Measurements from ENCODE around the gene ADRA2C.
"Not testable (repeated sequence)": the region's sequence is repeated elsewhere in the genome, so short reads cannot be mapped to it uniquely, and the experiment has no call there.

ADRA2C gene

GRCh38 chr4:3810796-3811485 is 44.8 kb downstream of the ADRA2C start:
- DNase-seq (ENCODE audit: low read depth in 2 of 2, low spot score in 1 of 2): no peak

DNA sequence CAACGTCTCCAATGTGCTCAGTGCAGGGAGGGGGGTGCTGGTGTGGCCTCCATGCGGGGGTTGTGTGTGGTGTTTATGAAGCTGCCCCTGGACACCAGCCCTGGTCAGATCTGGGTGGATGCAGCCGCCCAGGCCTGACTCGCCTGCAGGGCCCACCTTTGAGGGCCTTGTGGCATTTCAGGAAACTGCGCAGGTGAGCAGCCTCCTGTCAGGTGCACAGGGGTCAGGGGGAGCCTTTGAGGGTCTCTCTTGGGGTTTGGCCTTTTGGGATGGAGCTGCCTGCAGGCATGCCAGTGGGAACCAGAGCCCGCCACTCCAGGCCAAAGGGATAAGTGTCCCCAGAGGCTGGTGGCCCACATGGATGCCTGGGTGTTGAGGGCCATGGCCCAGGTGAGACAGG is 45.4 kb downstream of the ADRA2C start:
- no peak for DNase-seq (ENCODE audit: low read depth in 2 of 2, low spot score in 1 of 2)

- no peak for DNase-seq (ENCODE audit: low read depth in 2 of 2, low spot score in 1 of 2)
These were observed 46.2 kb downstream of the ADRA2C start for GRCh38 chr4:3812211-3812934.

- no peak for DNase-seq (ENCODE audit: low read depth in 2 of 2, low spot score in 1 of 2)
These were observed 47.2 kb downstream of the ADRA2C start for GRCh38 chr4:3813151-3814052.

- DNase-seq (ENCODE audit: low read depth in 2 of 2, low spot score in 1 of 2): no peak
These were observed 47.9 kb downstream of the ADRA2C start for GRCh38 chr4:3814053-3814570.

DNA sequence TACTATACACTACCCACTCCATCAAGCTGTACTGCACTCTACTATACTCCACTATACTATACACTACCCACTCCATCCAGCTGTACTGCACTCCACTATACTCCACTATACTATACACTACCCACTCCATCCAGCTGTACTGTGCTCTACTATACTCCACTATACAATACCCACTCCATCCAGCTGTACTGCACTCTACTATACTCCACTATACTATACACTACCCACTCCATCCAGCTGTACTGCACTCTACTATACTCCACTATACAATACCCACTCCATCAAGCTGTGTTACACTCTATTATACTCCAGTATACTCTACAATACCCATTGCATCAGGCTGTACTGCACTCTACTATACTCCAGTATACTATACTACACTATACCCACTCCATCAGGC is 48.7 kb downstream of the ADRA2C start:
- not testable (repeated sequence) for DNase-seq (ENCODE audit: low read depth in 2 of 2, low spot score in 1 of 2)

GRCh38 chr4:3816256-3816825 is 50.2 kb downstream of the ADRA2C start:
- no peak for DNase-seq (ENCODE audit: low read depth in 2 of 2, low spot score in 1 of 2)

DNA sequence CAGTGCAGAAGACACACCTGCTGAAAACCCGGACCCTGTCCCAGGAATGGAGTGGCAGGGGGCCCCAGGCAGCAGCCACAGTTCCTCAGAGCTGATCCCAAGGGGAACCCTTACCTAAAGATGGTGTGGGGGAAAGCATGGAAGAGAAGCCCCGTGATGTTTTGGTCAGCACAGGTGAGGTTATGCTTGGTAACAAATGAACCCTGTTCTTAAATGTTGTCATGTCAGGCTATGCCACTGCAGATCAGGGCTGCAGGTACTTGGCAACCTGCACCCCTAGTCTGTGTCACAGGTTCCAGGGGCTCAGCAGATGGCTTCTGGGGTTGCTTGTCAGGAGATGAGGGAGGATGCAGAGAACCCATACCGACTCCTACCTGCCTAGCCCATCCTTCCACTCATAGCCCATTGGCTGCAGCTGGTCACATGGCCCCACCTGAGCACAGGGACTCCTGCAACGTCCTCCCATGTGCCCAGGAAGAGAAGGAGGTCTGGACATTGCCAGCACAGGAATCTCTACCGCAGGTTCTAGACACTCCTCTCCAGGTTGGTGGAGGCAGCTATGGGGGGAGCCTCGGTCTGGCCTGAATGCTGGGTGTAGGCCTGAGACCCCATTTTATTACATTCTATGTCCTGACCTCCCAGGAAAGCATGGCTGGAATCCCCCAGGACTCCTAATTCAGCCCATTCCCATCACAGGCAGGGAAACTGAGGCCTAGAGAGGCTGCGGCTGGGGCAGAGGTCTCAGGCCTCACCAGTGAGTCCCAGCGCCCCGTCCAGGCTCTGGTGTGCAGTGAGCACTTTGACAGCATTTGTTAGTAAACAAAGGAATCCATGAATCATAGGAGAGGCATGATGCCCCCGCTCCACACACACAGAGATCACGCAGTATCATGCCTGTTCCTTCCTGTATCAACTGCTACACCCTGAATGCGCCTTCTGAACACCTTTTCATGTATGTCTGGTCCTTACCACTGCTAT is 51.1 kb downstream of the ADRA2C start:
- DNase-seq (ENCODE audit: low read depth in 2 of 2, low spot score in 1 of 2): no peak
